ENCODE results near the gene GLT6D1.
"Not testable (repeated sequence)": the region's sequence is repeated elsewhere in the genome, so short reads cannot be mapped to it uniquely, and the experiment has no call there.

The GLT6D1 gene

GRCh38 chr9:135639196-135639595 is at the start of gene GLT6D1:
Gene GLT6D1, minus strand, starts transcription at chr9:135639540. Its CDS starts 353 bp downstream, at chr9:135639187.
- H3K36me3 Mint-ChIP-seq (ENCODE audit: low read depth): no peaks in the 10 kb centered on the region
- H3K4me3 Mint-ChIP-seq: no peak within 1 kb of the TSS
- H3K27ac Mint-ChIP-seq: no peak within 1 kb of the TSS
- peaks cover 41% of the 10 kb centered on the region for H3K27me3 Mint-ChIP-seq
- peaks cover 16% of the 10 kb centered on the region for H3K9me3 Mint-ChIP-seq
- H3K4me1 Mint-ChIP-seq (ENCODE audit: low read depth): no peaks in the 10 kb centered on the region

- no peak overlapping the region for H3K4me3 Mint-ChIP-seq
- no peak overlapping the region for H3K27ac Mint-ChIP-seq
- no peaks in the 10 kb centered on the region for H3K27me3 Mint-ChIP-seq
- H3K9me3 Mint-ChIP-seq: no peaks in the 10 kb centered on the region
- H3K4me1 Mint-ChIP-seq (ENCODE audit: low read depth): no peaks in the 10 kb centered on the region
- no peaks in the 10 kb centered on the region for H3K36me3 Mint-ChIP-seq (ENCODE audit: low read depth)
Measured at GRCh38 chr9:135689011-135689410, 49.7 kb upstream of the GLT6D1 start.

GRCh38 chr9:135687216-135687615 is 47.9 kb upstream of the GLT6D1 start:
- Mint-ChIP-seq H3K4me1 (ENCODE audit: low read depth) (no peaks in the 10 kb centered on the region), H3K4me3 (no peak overlapping the region), H3K36me3 (ENCODE audit: low read depth) (no peaks in the 10 kb centered on the region), H3K27me3 (no peaks in the 10 kb centered on the region), H3K27ac (no peak overlapping the region), H3K9me3 (no peaks in the 10 kb centered on the region)

- H3K27me3 Mint-ChIP-seq: no peaks in the 10 kb centered on the region
- H3K36me3 Mint-ChIP-seq (ENCODE audit: low read depth): no peaks in the 10 kb centered on the region
- no peaks in the 10 kb centered on the region for H3K9me3 Mint-ChIP-seq
- no peak overlapping the region for H3K4me3 Mint-ChIP-seq
- no peaks in the 10 kb centered on the region for H3K4me1 Mint-ChIP-seq (ENCODE audit: low read depth)
- H3K27ac Mint-ChIP-seq: no peak overlapping the region
Measured at GRCh38 chr9:135684691-135685090, 45.4 kb upstream of the GLT6D1 start.

- H3K27me3 Mint-ChIP-seq: no peaks in the 10 kb centered on the region
- H3K4me1 Mint-ChIP-seq (ENCODE audit: low read depth): no peaks in the 10 kb centered on the region
- H3K4me3 Mint-ChIP-seq: no peak overlapping the region
- no peak overlapping the region for H3K27ac Mint-ChIP-seq
- no peaks in the 10 kb centered on the region for H3K36me3 Mint-ChIP-seq (ENCODE audit: low read depth)
- no peaks in the 10 kb centered on the region for H3K9me3 Mint-ChIP-seq
Measured at GRCh38 chr9:135683401-135684034, 44.2 kb upstream of the GLT6D1 start.

- Mint-ChIP-seq H3K27ac (no peak overlapping the region), H3K27me3 (no peaks in the 10 kb centered on the region), H3K4me3 (no peak overlapping the region), H3K36me3 (ENCODE audit: low read depth) (no peaks in the 10 kb centered on the region), H3K4me1 (ENCODE audit: low read depth) (no peaks in the 10 kb centered on the region), H3K9me3 (no peaks in the 10 kb centered on the region)
Measured at GRCh38 chr9:135681161-135681560, 41.8 kb upstream of the GLT6D1 start.

- no peak overlapping the region for H3K27ac Mint-ChIP-seq
- H3K4me3 Mint-ChIP-seq: no peak overlapping the region
- H3K4me1 Mint-ChIP-seq (ENCODE audit: low read depth): no peaks in the 10 kb centered on the region
- H3K9me3 Mint-ChIP-seq: no peaks in the 10 kb centered on the region
- H3K36me3 Mint-ChIP-seq (ENCODE audit: low read depth): no peaks in the 10 kb centered on the region
- H3K27me3 Mint-ChIP-seq: no peaks in the 10 kb centered on the region
Measured at GRCh38 chr9:135680056-135680455, 40.7 kb upstream of the GLT6D1 start.

- Mint-ChIP-seq H3K36me3 (ENCODE audit: low read depth) (no peaks in the 10 kb centered on the region), H3K9me3 (no peaks in the 10 kb centered on the region), H3K4me1 (ENCODE audit: low read depth) (no peaks in the 10 kb centered on the region), H3K4me3 (no peak overlapping the region), H3K27me3 (no peaks in the 10 kb centered on the region), H3K27ac (no peak overlapping the region)
Measured at GRCh38 chr9:135678236-135679017, 39.1 kb upstream of the GLT6D1 start.

GRCh38 chr9:135677641-135678168 is 38.4 kb upstream of the GLT6D1 start:
- no peaks in the 10 kb centered on the region for H3K4me1 Mint-ChIP-seq (ENCODE audit: low read depth)
- H3K9me3 Mint-ChIP-seq: no peaks in the 10 kb centered on the region
- H3K27ac Mint-ChIP-seq: no peak overlapping the region
- no peak overlapping the region for H3K4me3 Mint-ChIP-seq
- H3K27me3 Mint-ChIP-seq: no peaks in the 10 kb centered on the region
- no peaks in the 10 kb centered on the region for H3K36me3 Mint-ChIP-seq (ENCODE audit: low read depth)

- Mint-ChIP-seq H3K4me1 (ENCODE audit: low read depth) (no peaks in the 10 kb centered on the region), H3K4me3 (no peak overlapping the region), H3K27ac (no peak overlapping the region), H3K9me3 (no peaks in the 10 kb centered on the region), H3K27me3 (no peaks in the 10 kb centered on the region), H3K36me3 (ENCODE audit: low read depth) (no peaks in the 10 kb centered on the region)
Measured at GRCh38 chr9:135676891-135677290, 37.6 kb upstream of the GLT6D1 start.

GRCh38 chr9:135674977-135675376 is 35.6 kb upstream of the GLT6D1 start:
- Mint-ChIP-seq H3K36me3 (ENCODE audit: low read depth) (no peaks in the 10 kb centered on the region), H3K27me3 (no peaks in the 10 kb centered on the region), H3K4me1 (ENCODE audit: low read depth) (no peaks in the 10 kb centered on the region), H3K27ac (no peak overlapping the region), H3K9me3 (no peaks in the 10 kb centered on the region), H3K4me3 (no peak overlapping the region)

- Mint-ChIP-seq H3K27ac (no peak overlapping the region), H3K4me3 (no peak overlapping the region), H3K4me1 (ENCODE audit: low read depth) (no peaks in the 10 kb centered on the region), H3K36me3 (ENCODE audit: low read depth) (no peaks in the 10 kb centered on the region), H3K27me3 (no peaks in the 10 kb centered on the region), H3K9me3 (no peaks in the 10 kb centered on the region)
Measured at GRCh38 chr9:135673941-135674340, 34.6 kb upstream of the GLT6D1 start.

- H3K27me3 Mint-ChIP-seq; H3K27ac Mint-ChIP-seq; H3K4me1 Mint-ChIP-seq (ENCODE audit: low read depth); H3K9me3 Mint-ChIP-seq; H3K36me3 Mint-ChIP-seq (ENCODE audit: low read depth); H3K4me3 Mint-ChIP-seq: not testable (repeated sequence)
Measured at GRCh38 chr9:135672786-135673185, 33.4 kb upstream of the GLT6D1 start.

GRCh38 chr9:135671591-135672041 is 32.3 kb upstream of the GLT6D1 start:
- no peaks in the 10 kb centered on the region for H3K36me3 Mint-ChIP-seq (ENCODE audit: low read depth)
- no peaks in the 10 kb centered on the region for H3K4me1 Mint-ChIP-seq (ENCODE audit: low read depth)
- H3K27me3 Mint-ChIP-seq: no peaks in the 10 kb centered on the region
- H3K9me3 Mint-ChIP-seq: no peaks in the 10 kb centered on the region
- H3K4me3 Mint-ChIP-seq: no peak overlapping the region
- no peak overlapping the region for H3K27ac Mint-ChIP-seq

GRCh38 chr9:135670721-135671590 is 31.6 kb upstream of the GLT6D1 start:
- H3K27me3 Mint-ChIP-seq: no peaks in the 10 kb centered on the region
- H3K4me3 Mint-ChIP-seq: no peak overlapping the region
- H3K4me1 Mint-ChIP-seq (ENCODE audit: low read depth): no peaks in the 10 kb centered on the region
- H3K36me3 Mint-ChIP-seq (ENCODE audit: low read depth): no peaks in the 10 kb centered on the region
- H3K27ac Mint-ChIP-seq: no peak overlapping the region
- H3K9me3 Mint-ChIP-seq: no peaks in the 10 kb centered on the region
